ENCODE results near the gene GGCX. TPM values are rescaled to one million over a fixed set of nuclear protein-coding genes. Genes with fewer than 3 reads are reported as not detected.

The GGCX gene
- total and polyA plus RNA-seq, 2 of the 13 experiments (the other 11 are each of a cell fraction or from before 2014, with no cell fraction given), result 72.5 to 103 TPM

- TF ChIP-seq ZBTB40 (IDR thresholded peaks at IDR 0.05) (no peak), ZBTB40 (CRISPR knock-in tag; IDR thresholded peaks at IDR 0.05) (no peak), ZNF879 (CRISPR knock-in tag; IDR thresholded peaks at IDR 0.05) (no peak), ZFP41 (CRISPR knock-in tag; IDR thresholded peaks at IDR 0.05; ENCODE audit: borderline replicate concordance) (no peak), HNF1B (CRISPR knock-in tag; IDR thresholded peaks at IDR 0.05) (peak; percentile 91), E2F5 (CRISPR knock-in tag; conservative IDR thresholded peaks at IDR 0.05) (no peak), ZBED4 (CRISPR knock-in tag; IDR thresholded peaks at IDR 0.05; ENCODE audit: borderline replicate concordance) (peak; percentile 75; the same call in 1 of the 2 replicates), SMC3 (IDR thresholded peaks at IDR 0.05; ENCODE audit: low read length) (peak; percentile 23; the same call in 1 of the 2 replicates), NBN (conservative IDR thresholded peaks at IDR 0.05) (no peak), MAFG (CRISPR knock-in tag; IDR thresholded peaks at IDR 0.05) (0 out of 2 replicates have a peak, but pooled peaks have one; percentile 63), MED1 (CRISPR knock-in tag; IDR thresholded peaks at IDR 0.05) (peak; percentile 85), ZNF678 (CRISPR knock-in tag; IDR thresholded peaks at IDR 0.05) (no peak)
Observed at GRCh38 chr2:85589982-85590791, 28.9 kb upstream of the GGCX start (continued).

Measured in HepG2 (cell line).